Esophagus muscularis mucosa (tissue), 2 donors: ENCODE data around the gene TMEM176A.

Experiments
- POLR2A ChIP-seq: fragments of 450-650 bp; IDR thresholded peaks from one replicate; pipeline ENCODE4 v1.6.1; 2017; ENCODE audit warnings: antibody characterized with exemption, moderate library complexity, mild to moderate bottlenecking, low read depth
- POLR2AphosphoS5 ChIP-seq, 2 donors: sonication (generic); formaldehyde crosslinking; IDR thresholded peaks; one replicate each; pipeline ENCODE4 v1.6.1; 2017; ENCODE audit warnings: antibody characterized with exemption in 2 of 2

DNA sequence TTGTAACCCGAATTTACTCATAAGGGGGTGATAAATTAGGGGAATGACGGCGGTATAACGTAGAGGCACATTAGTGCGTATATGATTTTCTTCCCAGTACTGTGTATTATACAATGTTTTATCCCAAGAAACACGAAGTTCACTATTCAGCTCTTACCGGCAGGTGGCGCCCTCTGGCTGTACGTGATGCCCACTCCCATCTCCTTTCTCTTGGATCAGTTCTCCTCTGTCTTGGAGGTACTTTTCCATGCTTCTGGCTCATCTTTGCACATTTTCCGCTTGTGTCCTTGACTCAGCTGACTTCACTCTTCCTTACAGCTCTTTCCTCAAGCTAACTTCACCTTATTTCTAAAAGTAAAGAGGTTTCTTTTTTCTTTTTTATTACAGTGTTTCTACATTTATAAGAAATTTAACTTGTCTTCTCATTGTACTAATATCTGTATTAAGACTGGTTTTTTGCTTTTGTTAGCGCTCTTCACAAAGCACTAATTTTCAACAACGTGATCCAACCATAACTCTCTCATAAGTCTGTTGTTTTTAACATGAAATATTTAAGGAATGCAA is 21.7 kb upstream of the TMEM176A start:
- TF ChIP-seq POLR2AphosphoS5 (IDR thresholded peaks at IDR 0.05) = peak in 1 of 2 donors; percentile 44
- no peak for TF ChIP-seq POLR2A
